SK-N-SH (cell line): ENCODE results near the gene RHBDL1. TPM values are rescaled to one million over a fixed set of nuclear protein-coding genes. Genes with fewer than 3 reads are reported as not detected.

Source experiments
- CTCF ChIA-PET: fragments of 300-600, 350-600 bp; formaldehyde crosslinking; extraction: SDS; loops from one replicate; lab custom pipeline; 2021; lab: Yijun Ruan, JAX
- POLR2A ChIA-PET: fragments of 350-600 bp; sonication (Branson Sonifier 250); formaldehyde crosslinking; extraction: SDS; loops from one replicate; lab custom pipeline; 2020; ENCODE audit warnings: antibody characterized with exemption, inconsistent platforms; lab: Yijun Ruan, JAX
- DNase-seq: peaks from one replicate; pipeline ENCODE4 v3.0.0; 2012
- H2AFZ ChIP-seq: fragments of 200-600 bp; sonication (generic); 2 replicates; pipeline ENCODE4 v1.8.1; 2016; ENCODE audit warnings: antibody characterized with exemption, mild to moderate bottlenecking, low read depth
- H3F3A ChIP-seq: fragments of 200-600 bp; sonication (generic); replicated peaks from 2 replicates; pipeline ENCODE3; 2016; ENCODE audit warnings: antibody characterized with exemption, mild to moderate bottlenecking; ENCODE audit not compliant: insufficient read depth
- H3K27ac ChIP-seq, 2 experiments: fragments of 200-500 bp in 1 of 2; fragments of 200-600 bp in 1 of 2; sonication (Bioruptor generic) in 1 of 2; sonication (generic), shearing (Covaris generic) in 1 of 2; 2 replicates each; pipeline versions ENCODE4 v1.5.1 to v1.6.1; 2014 to 2016; ENCODE audit warnings: low read depth in 2 of 2, inconsistent platforms in 1 of 2, low read length in 1 of 2, mild to moderate bottlenecking in 1 of 2, mixed read lengths in 1 of 2
- H3K27me3 ChIP-seq: fragments of 200-600 bp; sonication (generic), shearing (Covaris generic); 2 replicates; pipeline ENCODE4 v1.6.1; 2016; ENCODE audit warnings: mixed run types; ENCODE audit not compliant: insufficient read depth
- H3K36me3 ChIP-seq, 2 experiments: fragments of 200-500 bp in 1 of 2; fragments of 200-600 bp in 1 of 2; sonication (Bioruptor generic) in 1 of 2; sonication (generic) in 1 of 2; replicated peaks in 1 of 2; 2 replicates each; pipeline versions ENCODE3 to v1.5.1; 2014 to 2016; ENCODE audit warnings: low read length in 1 of 2, mild to moderate bottlenecking in 1 of 2; ENCODE audit not compliant: insufficient read depth in 2 of 2, control insufficient read depth in 1 of 2
- H3K4me1 ChIP-seq, 2 experiments: fragments of 200-500 bp in 1 of 2; fragments of 200-600 bp in 1 of 2; sonication (Bioruptor generic) in 1 of 2; sonication (generic), shearing (Covaris generic) in 1 of 2; 2 replicates each; pipeline versions ENCODE4 v1.5.1 to v1.6.1; 2014 to 2016; ENCODE audit warnings: low read depth in 1 of 2, low read length in 1 of 2, mixed run types in 1 of 2; ENCODE audit not compliant: insufficient read depth in 2 of 2, control insufficient read depth in 1 of 2
- H3K4me2 ChIP-seq: fragments of 200-600 bp; sonication (generic), shearing (Covaris generic); 2 replicates; pipeline ENCODE4 v1.6.1; 2017; ENCODE audit warnings: mixed run types
- H3K4me3 ChIP-seq, 2 experiments: fragments of 200-500 bp in 1 of 2; fragments of 200-600 bp in 1 of 2; sonication (Bioruptor generic) in 1 of 2; sonication (generic), shearing (Covaris generic) in 1 of 2; 2 replicates each; pipeline versions ENCODE4 v1.5.1 to v1.8.1; 2014 to 2016; ENCODE audit warnings: low read depth in 2 of 2, inconsistent platforms in 1 of 2, low read length in 1 of 2, mild to moderate bottlenecking in 1 of 2, mixed read lengths in 1 of 2, moderate library complexity in 1 of 2
- H3K79me2 ChIP-seq: fragments of 200-600 bp; sonication (generic); 2 replicates; pipeline ENCODE4 v1.8.1; 2017; ENCODE audit warnings: mild to moderate bottlenecking; ENCODE audit not compliant: insufficient read depth
- H3K9ac ChIP-seq: fragments of 200-600 bp; sonication (generic); 2 replicates; pipeline ENCODE4 v1.6.1; 2017; ENCODE audit warnings: mixed run types
- H3K9me2 ChIP-seq: fragments of 200-600 bp; sonication (generic); 2 replicates; pipeline ENCODE4 v1.6.1; 2017; ENCODE audit warnings: mixed run types
- H3K9me3 ChIP-seq: fragments of 200-600 bp; sonication (generic); 2 replicates; pipeline ENCODE4 v1.6.1; 2017; ENCODE audit warnings: mixed run types, mild to moderate bottlenecking, moderate library complexity
- H4K20me1 ChIP-seq: fragments of 200-600 bp; sonication (generic); 2 replicates; pipeline ENCODE4 v1.6.1; 2017; ENCODE audit warnings: mild to moderate bottlenecking, mixed run types; ENCODE audit not compliant: insufficient read depth
- EZH2phosphoT487 ChIP-seq: fragments of 200-600 bp; sonication (generic); IDR thresholded peaks from 2 replicates; pipeline ENCODE4 v1.6.1; 2017; ENCODE audit warnings: low read depth, mixed run types, mild to moderate bottlenecking, antibody characterized with exemption, moderate library complexity, borderline replicate concordance
- FOXJ3 ChIP-seq: sonication (generic); formaldehyde crosslinking; IDR thresholded peaks from 2 replicates; pipeline ENCODE4 v1.5.1; 2020; ENCODE audit warnings: mild to moderate bottlenecking, missing genetic modification reagents
- MEF2A ChIP-seq: IDR thresholded peaks from 2 replicates; pipeline ENCODE4 v1.4.0; 2012; ENCODE audit warnings: low read depth, borderline replicate concordance
- MXI1 ChIP-seq: IDR thresholded peaks from 2 replicates; pipeline ENCODE4 v1.6.1; 2012; ENCODE audit warnings: mild to moderate bottlenecking, low read depth, low read length, improper control_type of control experiment
- RAD21 ChIP-seq: IDR thresholded peaks from 2 replicates; pipeline ENCODE4 v1.6.1; 2012; ENCODE audit warnings: mild to moderate bottlenecking, low read length
- REST ChIP-seq: IDR thresholded peaks from 2 replicates; pipeline ENCODE4 v1.6.1; 2012; ENCODE audit warnings: mild to moderate bottlenecking, low read depth, low read length, moderate library complexity
- RXRA ChIP-seq: IDR thresholded peaks from 2 replicates; pipeline ENCODE4 v1.4.0; 2012; ENCODE audit warnings: low read depth, mild to moderate bottlenecking, borderline replicate concordance
- SIN3A ChIP-seq: IDR thresholded peaks from 2 replicates; pipeline ENCODE4 v1.6.1; 2012; ENCODE audit warnings: low read depth, mild to moderate bottlenecking, low read length, moderate library complexity, borderline replicate concordance
- SMC3 ChIP-seq: IDR thresholded peaks from 2 replicates; pipeline ENCODE4 v1.6.1; 2012; ENCODE audit warnings: low read depth, low read length, improper control_type of control experiment
- TAF1 ChIP-seq: IDR thresholded peaks from 2 replicates; pipeline ENCODE4 v1.6.1; 2012; ENCODE audit warnings: low read depth, mild to moderate bottlenecking, low read length, moderate library complexity, borderline replicate concordance
- TCF12 ChIP-seq: IDR thresholded peaks from 2 replicates; pipeline ENCODE4 v1.4.0; 2012
- TEAD4 ChIP-seq: IDR thresholded peaks from 2 replicates; pipeline ENCODE4 v1.4.0; 2012; ENCODE audit warnings: mild to moderate bottlenecking, borderline replicate concordance; ENCODE audit not compliant: insufficient read depth
- USF1 ChIP-seq: IDR thresholded peaks from 2 replicates; pipeline ENCODE4 v1.4.0; 2012; ENCODE audit warnings: low read depth, borderline replicate concordance
- YY1 ChIP-seq: IDR thresholded peaks from 2 replicates; pipeline ENCODE4 v1.4.0; 2012; ENCODE audit warnings: low read depth, mild to moderate bottlenecking
- ZBTB33 ChIP-seq: IDR thresholded peaks from 2 replicates; pipeline ENCODE4 v1.4.0; 2012; ENCODE audit warnings: low read depth, borderline replicate concordance
- WGBS: methylation state at CpG from one replicate; pipeline ENCODE4 v1.1.6; 2017; ENCODE audit warnings: low lambda C conversion rate; 5-methylcytosine and 5-hydroxymethylcytosine counted together
- polyA plus RNA-seq, 3 experiments: library from polyadenylated mRNA; depleted of rRNA; stranded (reverse); fragments of >200 nt; gene quantifications; 2 replicates each; pipeline ENCODE4 v1.2.3, GENCODE V29; 2012

The RHBDL1 gene
- polyA plus RNA-seq, 1 of the 3 experiments (the other 2 are of a cell fraction) = 4.1 TPM

- TF ChIP-seq REST = 0 out of 2 replicates have a peak, but pooled peaks have one; percentile 12
- TF ChIP-seq MEF2A = no peak
- TF ChIP-seq EZH2phosphoT487 = no peak
- no peak for TF ChIP-seq TEAD4
- peak; percentile 87; the same call in 1 of the 2 replicates for TF ChIP-seq SIN3A
- no peak for TF ChIP-seq USF1
- TF ChIP-seq SMC3 = no peak
- no peak for TF ChIP-seq FOXJ3
These were observed 8.8 kb downstream of the RHBDL1 start, which contains the start of gene JMJD8 (continued) for GRCh38 chr16:684071-684794.

GRCh38 chr16:684961-685696 is 9.7 kb downstream of the RHBDL1 start:
- peak overlapping the region in 1 of 2 experiments; percentile 68; a peak in 1 of 4 replicates for H3K4me3 ChIP-seq
- POLR2A ChIA-PET = interaction anchor here (0.6 to 1.2 kb wide), 3 partner anchors 9 to 254 kb away, joined by 3 to 5 read pairs (median 4); no protein-coding TSS in a partner anchor
- CTCF ChIA-PET = interaction anchor here (0.6 to 5.9 kb wide), 12 partner anchors 13 to 323 kb away, joined by 3 to 38 read pairs (median 4); partner anchors contain the start of genes ANTKMT, METTL26 and RHOT2
- no peak overlapping the region for H3K9ac ChIP-seq
- peak overlapping the region; percentile 89; the same call in 1 of the 2 replicates for H3K4me2 ChIP-seq
- DNase-seq = no peak
- H3K27ac ChIP-seq = peak overlapping the region in 1 of 2 experiments; percentile 82; a peak in 2 of 4 replicates
- 89% methylated on average over 33 of the region's 61 CpGs for WGBS
- H3K9me3 ChIP-seq = no peaks in the 10 kb centered on the region
- TF ChIP-seq RAD21 = no peak
- no peak for TF ChIP-seq USF1
- no peak for TF ChIP-seq TAF1
- no peak for TF ChIP-seq ZBTB33
- no peak for TF ChIP-seq FOXJ3
- no peak for TF ChIP-seq YY1
- TF ChIP-seq RXRA = no peak
- TF ChIP-seq MXI1 = no peak
- TF ChIP-seq TCF12 = no peak
- no peaks in the 10 kb centered on the region for H3K9me2 ChIP-seq
- peaks cover 45% of the 10 kb centered on the region for H3K79me2 ChIP-seq
- H3K36me3 ChIP-seq = peaks cover 13 to 39% of the 10 kb centered on the region in 2 experiments
- H4K20me1 ChIP-seq = peaks cover 23% of the 10 kb centered on the region
- H3K27me3 ChIP-seq = no peaks in the 10 kb centered on the region
- peaks cover 10% of the 10 kb centered on the region for H3F3A ChIP-seq
- H2AFZ ChIP-seq = no peak overlapping the region
- peaks cover 13 to 59% of the 10 kb centered on the region in 2 experiments; a peak in 3 of 4 replicates for H3K4me1 ChIP-seq
